NOMO-1 treated with DMSO at 0.1 percent for 48 hours (cell line): ENCODE measurements around the gene DLD.
"Not testable (repeated sequence)": the region's sequence is repeated elsewhere in the genome, so short reads cannot be mapped to it uniquely, and the experiment has no call there.

ENCODE experiments used
- DNase-seq: peaks from one replicate; lab custom pipeline; 2025; ENCODE audit not compliant: unreplicated experiment; lab: John Stamatoyannopoulos, UW

The DLD gene

DNA sequence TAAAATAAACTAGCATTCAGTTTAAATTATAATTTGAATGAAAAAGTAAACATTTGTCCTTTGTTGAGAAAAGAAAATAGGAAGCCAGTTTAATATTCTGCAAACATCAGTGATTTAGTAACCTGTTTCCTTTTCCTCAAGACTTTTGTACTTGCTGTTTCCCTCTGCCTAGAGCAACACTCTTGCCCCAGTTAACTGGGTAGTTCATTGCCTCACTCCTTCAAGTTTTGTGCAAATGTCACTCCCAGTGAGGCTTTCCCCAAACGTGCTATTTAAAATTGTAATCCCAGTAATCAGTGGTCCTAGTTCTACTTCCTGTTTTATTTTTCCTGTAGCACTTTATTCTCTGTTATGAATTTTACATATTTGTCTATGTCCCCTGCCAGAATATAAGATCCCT lies 23.8 kb downstream of the DLD start:
- peak; percentile 0 for DNase-seq

DNA sequence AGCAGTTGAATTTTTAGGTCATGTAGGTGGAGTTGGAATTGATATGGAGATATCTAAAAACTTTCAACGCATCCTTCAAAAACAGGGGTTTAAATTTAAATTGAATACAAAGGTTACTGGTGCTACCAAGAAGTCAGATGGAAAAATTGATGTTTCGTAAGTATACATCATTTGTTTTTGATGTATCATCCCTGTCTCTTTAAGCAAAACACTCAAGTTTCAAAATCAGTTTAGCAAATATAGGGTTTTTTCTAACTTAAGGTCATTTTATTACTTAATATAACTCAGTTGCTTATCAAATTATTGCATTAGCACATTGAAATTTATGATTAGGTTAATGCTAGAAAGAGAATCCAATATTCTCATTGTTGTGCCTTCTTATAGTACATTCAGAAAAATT lies 24.6 kb downstream of the DLD start:
- DNase-seq, result no peak

DNA sequence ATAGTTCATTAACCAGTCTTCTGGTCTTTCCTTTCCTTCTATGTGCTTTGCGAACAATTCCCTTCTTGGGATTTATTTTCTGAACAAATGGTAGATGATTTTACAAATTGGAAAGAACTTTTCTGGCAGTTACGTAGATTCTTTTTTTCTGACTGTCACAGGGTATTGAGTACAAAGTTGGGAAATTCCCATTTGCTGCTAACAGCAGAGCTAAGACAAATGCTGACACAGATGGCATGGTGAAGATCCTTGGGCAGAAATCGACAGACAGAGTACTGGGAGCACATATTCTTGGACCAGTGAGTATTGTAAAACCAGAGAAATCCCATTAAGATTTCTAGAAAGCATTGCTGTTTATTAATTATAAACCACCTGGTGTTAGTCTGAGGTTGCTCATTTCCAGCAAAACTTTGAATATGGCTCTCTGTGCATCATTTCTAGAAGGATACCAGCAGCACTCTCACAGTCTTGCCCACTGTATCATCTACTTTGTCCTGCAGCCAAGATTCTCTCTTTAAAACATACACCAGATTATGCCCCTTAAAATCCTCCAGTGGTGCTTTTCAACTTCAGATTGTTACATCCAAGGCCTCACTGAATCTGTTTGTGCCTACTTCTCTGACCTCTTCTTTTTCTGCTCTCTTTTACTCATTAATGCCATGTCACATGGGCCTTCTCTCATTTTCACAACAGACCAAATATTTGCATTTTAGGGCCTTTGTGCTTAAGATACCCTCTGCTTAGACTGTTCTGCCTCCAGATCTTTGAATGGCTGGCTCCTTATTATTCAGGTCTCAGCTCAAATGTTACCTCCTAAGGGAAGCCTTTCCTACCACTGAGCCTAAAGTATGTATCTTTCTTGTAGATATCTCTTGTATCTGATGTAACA lies 27.0 kb downstream of the DLD start:
- DNase-seq, result no peak

DNA sequence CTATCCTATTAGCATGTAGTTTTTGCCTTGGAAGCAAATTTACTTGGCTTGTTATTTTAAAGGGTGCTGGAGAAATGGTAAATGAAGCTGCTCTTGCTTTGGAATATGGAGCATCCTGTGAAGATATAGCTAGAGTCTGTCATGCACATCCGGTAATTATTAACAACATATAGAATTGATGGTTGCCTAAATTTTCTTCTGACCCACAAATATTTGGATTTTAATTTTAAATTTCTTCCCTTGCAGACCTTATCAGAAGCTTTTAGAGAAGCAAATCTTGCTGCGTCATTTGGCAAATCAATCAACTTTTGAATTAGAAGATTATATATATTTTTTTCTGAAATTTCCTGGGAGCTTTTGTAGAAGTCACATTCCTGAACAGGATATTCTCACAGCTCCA lies 28.0 kb downstream of the DLD start:
- no peak for DNase-seq

DNA sequence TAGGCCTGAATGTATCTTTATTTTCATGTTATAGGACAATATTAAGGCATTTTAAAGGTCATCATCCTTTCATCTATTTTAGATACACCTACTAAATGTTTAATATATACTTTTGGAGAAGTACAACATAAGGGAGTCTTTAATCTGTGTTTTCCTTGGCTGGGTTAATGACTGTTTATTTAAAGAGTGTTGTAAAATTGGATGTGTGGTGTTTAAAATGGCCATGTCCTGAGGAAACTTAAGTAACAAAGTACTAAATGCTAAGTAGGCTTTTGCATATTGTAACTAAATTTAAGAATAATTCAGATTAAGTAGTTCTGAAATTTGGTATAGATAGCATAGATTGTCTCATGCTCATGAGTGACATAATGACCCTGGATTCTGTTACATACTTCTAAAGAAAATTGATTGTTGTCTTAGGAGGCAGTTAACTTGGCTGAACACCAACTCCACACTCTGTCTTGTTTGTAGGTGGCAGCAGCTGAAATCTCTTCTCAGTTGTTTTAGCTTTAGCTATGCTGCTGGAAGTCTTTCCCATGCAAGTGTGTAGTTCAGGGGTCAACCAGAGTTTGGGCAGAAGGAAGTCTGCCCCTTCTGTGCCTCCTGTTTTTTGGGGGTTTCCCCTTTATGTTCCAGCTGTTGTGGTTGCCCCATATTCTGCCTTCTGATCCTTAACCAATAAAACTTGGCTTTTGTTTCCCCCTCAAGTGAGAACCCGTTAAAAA lies 29.2 kb downstream of the DLD start:
- DNase-seq, result no peak

DNA sequence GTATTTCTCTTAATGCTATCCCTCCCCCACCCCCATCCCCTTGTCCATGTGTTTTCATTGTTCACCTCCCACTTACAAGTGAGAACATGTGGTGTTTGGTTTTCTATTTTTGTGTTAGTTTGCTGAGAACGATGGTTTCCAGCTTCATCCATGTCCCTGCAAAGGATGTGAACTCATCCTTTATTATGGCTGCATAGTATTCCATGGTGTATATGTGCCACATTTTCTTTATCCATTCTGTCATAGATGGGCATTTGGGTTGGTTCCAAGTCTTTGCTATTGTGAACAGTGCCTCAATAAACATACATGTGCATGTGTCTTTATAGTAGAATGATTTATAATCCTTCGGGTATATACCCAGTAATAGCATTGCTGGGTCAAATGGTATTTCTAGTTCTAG lies 30.8 kb downstream of the DLD start:
- DNase-seq, result not testable (repeated sequence)

DNA sequence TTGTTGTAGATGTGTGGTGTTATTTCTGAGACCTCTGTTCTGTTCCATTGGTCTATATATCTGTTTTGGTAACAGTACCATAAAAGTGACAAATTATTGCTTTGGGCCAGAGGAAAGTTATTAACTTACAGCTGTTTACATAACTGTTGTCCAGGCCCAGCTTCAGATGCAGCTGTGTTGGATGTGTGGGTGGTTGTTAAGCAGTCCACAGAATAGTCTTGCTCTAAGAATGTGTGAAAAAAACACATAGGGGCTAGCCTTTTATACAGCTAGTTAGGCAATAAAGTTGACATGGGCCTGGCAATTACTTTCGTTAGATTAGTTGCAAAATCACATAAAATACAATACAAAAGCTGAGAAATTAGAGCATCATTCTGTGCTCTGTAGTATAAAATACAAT lies 31.9 kb downstream of the DLD start:
- DNase-seq, result no peak

DNA sequence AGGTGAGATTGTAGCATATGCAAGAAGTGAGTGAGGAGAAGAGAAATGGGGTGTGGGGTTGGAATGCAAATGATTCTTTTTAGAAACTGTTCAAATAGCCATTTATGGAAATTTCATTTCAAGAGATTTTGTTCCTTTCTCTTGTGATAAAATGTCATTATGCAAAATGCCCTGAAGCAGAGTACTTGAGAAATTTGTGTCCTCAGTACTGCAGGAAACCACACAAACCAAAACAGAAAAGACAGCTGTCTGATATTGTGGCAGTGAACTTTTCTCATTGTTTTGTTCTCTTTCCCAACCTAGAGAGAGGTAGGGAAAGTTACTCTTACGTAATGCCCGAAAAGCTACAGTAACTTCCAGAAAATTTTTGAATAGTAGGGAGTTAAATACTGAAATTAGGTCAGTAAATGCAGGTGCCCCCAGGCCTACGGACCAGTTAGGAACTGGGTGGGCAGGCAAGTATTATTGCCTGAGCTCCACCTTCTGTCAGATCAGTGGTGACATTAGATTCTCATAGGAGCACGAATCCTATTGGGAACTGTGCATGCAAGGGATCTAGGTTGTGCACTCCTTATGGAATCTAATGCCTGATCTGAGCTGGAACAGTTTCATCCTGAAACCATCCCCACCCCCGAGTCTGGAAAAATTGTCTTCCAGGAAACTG lies 34.0 kb downstream of the DLD start:
- DNase-seq, result no peak

DNA sequence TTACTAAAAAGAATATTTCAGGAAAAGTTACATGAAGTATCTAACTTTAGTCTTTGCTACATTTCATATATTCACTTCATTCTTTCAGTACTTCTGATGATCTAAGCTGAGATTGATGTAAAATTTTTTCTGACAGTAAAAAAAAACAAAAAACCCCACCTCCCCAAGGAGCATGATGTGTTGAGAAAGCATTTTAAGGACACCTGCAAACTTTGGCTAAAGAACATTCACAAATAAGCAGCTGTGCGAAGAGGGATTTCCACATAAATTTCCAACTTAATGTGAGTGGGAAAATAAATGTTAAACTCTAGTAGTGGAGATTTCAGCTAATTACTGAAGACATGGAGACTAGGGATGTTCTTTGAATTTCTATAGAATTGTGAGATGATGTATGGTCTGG lies 35.5 kb downstream of the DLD start:
- no peak for DNase-seq

DNA sequence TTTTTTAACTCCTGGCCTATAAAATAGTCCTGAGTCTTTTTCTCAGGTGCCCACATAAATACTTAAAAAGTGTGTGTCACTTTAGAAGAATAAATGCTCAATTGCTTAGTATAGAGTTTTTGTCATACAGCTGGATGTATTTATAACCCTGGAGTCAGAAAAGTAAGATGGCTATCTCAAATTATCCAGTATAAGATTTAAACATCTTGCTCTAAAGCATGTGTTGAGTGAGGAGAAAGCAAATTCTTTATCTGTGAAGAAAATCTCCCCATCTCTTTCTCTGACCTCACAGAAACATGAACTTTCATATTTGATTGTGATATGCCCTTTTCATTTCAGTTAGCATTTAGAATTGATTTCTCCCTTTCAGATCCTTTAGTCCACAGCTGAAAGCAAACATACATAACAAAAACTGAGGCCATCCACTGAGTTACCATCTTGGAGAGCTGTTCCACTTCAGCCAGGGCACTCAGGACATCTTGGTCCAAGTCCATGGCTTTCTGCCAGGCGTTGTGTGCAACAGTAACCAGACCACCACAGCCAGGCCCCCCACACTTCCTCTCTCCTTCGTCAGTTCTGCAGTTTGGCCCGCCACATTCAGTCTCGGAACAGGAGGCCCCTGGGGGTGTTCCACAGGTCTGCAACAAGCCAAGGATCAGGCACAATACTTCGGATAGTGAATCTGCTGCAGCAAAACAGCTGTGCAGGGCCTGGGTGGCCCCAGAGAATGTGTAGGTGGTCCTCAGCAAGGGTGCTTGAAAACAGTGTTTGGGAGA lies 40.9 kb downstream of the DLD start:
- no peak for DNase-seq

DNA sequence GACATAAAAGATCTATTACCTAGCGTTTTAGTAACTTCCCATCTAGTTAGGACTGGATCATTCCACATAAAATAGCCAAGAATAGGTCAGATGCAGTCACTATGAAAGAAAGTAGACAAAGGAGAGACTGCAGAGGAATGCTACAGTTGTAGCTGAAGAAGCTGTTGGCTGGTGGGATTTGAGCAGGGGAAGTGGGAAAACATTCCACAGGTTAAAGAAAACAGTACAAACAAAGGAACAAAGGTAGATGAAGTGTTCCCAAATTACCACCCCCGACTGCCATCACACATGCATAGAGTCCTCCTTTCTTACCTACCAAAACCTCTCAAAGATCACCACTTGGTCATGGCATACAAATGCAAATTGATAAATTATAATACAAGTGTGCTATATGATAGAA lies 41.8 kb downstream of the DLD start:
- no peak for DNase-seq

DNA sequence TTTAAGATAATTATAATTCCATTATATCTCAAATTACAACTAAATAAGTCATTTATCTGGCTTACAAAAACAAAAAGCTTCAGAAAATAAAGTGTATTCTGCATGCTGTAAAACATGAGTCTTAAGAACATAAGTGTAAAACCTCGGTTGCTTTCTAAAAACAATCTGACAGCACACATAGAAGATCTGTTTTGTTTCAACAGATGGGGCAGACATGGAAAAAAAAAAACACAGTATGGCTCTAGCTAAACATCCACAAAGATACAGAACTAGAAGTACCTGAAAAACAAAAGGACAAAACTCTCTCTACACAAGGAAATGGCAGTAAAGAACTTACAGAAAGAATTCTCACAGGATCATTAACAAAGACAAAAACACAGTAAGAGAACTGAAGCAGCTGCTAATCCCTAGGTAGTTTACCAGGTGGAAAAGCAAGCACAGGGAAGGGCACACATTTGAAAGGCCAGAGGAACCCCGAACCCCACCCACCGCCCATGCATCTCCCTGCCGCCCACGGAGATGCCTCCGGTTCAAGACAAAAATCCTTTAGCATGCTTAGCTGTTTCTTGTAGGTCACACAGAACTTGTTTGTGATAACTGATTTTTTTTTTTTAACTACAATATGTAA lies 42.5 kb downstream of the DLD start:
- no peak for DNase-seq

DNA sequence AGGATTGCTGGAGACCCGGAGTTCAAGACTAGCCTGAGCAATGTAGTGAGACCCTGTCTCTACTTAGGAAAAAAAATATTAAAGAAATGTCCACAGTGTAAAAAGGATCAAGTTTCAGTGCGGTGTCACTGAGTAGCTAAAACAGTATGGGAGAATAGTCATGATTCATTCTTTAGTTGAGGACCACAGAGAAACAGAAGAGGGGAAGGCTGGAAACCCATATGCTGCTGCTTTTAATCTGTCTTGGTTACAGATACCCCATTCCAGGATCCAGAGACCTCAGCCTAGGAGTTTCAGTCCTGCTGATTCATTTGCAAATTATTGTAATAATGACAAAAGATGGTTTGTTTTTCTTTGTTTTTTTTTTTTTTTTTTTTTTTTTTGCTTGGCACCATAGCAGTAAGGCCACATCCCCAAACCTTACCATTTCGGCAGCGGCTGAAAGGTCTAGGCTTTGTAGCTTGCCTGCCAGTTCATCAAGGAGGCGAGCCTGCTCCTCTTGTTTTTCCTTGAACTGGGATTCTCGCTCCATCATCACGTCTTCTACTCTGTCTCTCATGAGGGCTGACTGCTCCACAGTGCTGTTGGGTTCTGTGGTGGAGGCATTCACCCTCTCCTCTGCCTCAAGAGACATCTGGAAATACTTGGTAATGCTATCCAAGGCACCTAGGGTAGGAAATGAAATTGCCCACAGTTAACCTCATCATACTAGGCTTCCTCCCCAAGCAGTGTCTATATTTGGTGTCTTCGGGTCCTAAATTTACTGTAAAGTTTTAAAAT lies 44.2 kb downstream of the DLD start:
- DNase-seq, result no peak

DNA sequence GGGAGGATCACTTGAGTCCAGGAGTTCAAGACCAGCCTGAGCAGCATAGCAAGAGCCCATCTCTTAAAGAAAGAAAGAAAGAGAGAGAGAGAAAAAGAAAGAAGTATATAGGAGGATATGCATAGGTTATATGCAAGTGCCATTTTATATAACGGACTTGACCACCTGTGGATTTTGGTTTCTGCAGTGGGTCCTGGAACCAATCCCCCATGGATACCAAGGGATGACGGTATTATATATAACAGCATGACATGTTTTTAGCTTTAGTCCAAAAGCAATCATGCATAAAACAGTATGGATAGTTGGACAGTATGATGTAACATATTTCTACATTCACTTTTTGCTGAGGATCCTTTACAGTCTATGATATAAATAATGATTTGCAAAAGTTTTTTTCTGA lies 45.3 kb downstream of the DLD start:
- DNase-seq, result no peak

DNA sequence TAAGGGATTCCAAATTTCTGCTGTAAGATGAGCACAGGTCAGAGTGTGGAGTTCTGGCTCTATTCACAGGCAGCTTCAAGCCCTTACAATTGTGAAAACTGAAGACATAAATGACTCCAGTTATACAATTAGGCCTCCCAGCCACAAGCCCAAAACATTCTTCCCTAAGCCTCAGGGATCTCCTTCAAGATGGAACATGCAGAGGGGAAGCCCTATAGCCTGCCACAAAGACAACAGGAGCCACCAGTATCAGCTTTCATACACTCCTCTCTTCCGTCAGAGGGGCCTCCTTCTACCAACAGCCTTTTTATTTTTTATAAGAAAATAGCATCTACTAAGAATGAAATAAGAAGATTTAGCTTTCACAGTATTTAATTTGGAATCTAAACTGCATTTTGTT lies 46.5 kb downstream of the DLD start:
- DNase-seq, result no peak

DNA sequence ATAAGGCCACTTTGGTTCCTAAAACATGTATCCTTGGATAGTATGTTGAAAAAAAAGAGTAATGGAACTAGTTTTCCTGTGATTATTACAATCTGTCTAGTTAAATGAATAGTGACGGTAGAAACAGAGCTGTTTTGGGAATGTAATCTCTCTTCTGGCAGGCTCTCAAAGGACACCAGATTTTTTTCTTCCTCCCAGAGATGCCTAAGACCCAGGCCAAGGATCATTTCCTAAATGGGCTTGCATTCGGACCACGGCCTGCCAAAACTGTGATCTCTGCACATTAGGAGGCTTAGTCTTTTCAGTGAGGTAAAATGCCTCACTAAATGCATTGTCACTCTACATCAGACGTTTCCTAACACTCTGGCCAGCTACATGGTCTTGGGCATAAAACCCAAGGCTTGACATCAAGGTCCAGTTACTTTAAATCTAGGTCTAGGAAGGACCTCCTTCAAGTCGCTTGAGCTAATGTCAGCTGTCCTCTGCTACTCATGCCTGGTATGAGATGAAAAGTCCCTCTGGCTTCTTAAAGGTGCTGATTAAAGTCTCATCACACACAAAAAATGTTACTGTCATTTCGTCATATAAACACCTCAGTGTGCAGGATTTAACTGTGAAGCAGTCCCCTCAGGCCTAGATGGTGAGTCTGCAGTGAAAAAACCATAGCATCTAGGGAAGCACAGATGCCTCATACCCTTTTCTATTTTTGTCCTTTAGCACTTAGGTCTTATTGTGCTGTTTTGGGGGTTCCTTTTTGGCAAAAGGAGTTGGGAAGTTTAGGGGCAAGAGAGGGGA lies 47.7 kb downstream of the DLD start:
- DNase-seq, result no peak

DNA sequence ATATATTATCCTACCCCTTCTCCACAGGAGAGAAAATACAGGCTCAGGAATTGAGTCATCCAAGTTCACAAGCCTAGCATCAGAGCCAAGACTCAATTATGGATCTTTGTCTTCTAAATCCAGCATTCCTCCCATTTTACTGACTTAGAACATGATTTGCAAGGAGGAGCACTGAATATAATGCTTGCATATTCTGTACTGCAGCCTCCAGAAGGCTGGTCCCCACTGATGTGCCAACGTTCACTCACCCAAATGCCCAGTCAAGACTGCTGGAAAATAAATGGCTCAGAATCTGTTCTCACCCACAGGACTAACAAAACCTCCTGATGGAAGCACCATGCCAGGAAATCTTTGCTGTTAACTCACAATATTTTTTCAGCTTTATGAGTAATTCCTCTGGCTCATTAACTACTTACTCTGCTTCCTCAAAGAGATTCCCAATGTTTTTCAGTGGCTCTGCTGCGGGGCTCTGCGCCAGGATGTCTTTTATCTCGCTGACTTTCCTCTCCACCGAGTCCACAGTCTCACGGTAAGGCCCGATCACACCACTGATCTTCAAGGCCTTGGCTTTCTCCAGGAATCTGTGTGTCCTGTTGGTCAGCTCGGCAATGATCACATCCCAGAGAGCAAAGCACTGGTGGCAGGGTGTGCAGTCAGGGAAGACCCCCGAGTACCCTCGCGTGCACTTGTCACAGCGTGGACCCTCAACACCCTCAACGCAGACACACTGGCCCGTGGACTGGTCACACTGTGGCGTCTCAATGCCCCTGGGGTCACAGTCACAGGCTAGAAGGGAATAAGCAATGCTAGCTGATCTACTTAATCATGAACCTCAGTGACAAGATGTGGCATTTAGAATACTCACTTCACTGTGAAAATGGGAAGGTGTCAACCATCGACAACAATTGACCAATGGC lies 48.8 kb downstream of the DLD start:
- no peak for DNase-seq

DNA sequence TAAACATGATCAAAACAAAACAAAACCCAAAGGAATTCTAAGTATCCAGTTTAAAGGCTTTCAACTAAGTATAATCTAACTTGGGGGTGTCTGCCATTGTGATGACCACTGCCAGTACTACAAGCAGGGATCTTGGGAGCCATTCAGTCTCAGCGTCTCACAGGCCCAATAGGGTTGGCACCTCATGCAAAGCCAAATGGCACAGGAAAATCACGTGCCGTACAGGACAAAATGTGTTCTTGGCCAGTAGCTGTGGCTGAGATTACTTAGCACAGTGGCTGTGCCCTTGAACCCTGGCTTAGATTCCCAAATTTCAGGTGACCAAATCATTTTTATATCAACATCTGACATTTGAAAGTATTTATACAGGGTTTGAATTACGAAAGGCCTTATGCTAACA lies 50.0 kb downstream of the DLD start:
- no peak for DNase-seq
